H4 (cell line): ENCODE measurements around the gene SOCS3. TPM values are rescaled to one million over a fixed set of nuclear protein-coding genes. Genes with fewer than 3 reads are reported as not detected.
"Not testable (repeated sequence)": the region's sequence is repeated elsewhere in the genome, so short reads cannot be mapped to it uniquely, and the experiment has no call there.

Experiments used
- DNase-seq: peaks from one replicate; pipeline ENCODE4 v3.0.0-alpha.2; 2015; ENCODE audit warnings: low spot score
- total RNA-seq: library from RNA; depleted of rRNA; stranded (reverse); fragments of >200 nt; shearing (Covaris generic); gene quantifications from 2 replicates; pipeline ENCODE4 v1.2.3, GENCODE V29; 2014

Gene SOCS3
- total RNA-seq, 1 experiment from 2014 or later = 29.2 TPM

- DNase-seq = no peak
Measured at GRCh38 chr17:78349891-78350642, 9.8 kb downstream of the SOCS3 start.

GRCh38 chr17:78348055-78348770, 11.7 kb downstream of the SOCS3 start:
- no peak for DNase-seq

GRCh38 chr17:78347453-78347852, 12.4 kb downstream of the SOCS3 start:
- no peak for DNase-seq

GRCh38 chr17:78346605-78347250, 13.1 kb downstream of the SOCS3 start:
- no peak for DNase-seq

- DNase-seq = no peak
Measured at GRCh38 chr17:78345791-78346494, 13.9 kb downstream of the SOCS3 start.

- no peak for DNase-seq
Measured at GRCh38 chr17:78345172-78345571, 14.7 kb downstream of the SOCS3 start.

GRCh38 chr17:78344666-78345065, 15.2 kb downstream of the SOCS3 start:
- DNase-seq = no peak

GRCh38 chr17:78343543-78344201, 16.2 kb downstream of the SOCS3 start:
- DNase-seq = peak; percentile 81

GRCh38 chr17:78343187-78343542, 16.7 kb downstream of the SOCS3 start:
- peak; percentile 94 for DNase-seq

GRCh38 chr17:78342449-78343186, 17.3 kb downstream of the SOCS3 start:
- DNase-seq = peak; percentile 84

- peak; percentile 67 for DNase-seq
Measured at GRCh38 chr17:78341559-78342448, 18.1 kb downstream of the SOCS3 start.

- DNase-seq = no peak
Measured at GRCh38 chr17:78340183-78340955, 19.5 kb downstream of the SOCS3 start.

- no peak for DNase-seq
Measured at GRCh38 chr17:78338486-78339259, 21.2 kb downstream of the SOCS3 start.

GRCh38 chr17:78337244-78338109, 22.4 kb downstream of the SOCS3 start:
- no peak for DNase-seq

- DNase-seq = no peak
Measured at GRCh38 chr17:78335209-78335608, 24.7 kb downstream of the SOCS3 start.

GRCh38 chr17:78332991-78333390, 26.9 kb downstream of the SOCS3 start:
- DNase-seq = no peak

GRCh38 chr17:78331355-78331754, 28.5 kb downstream of the SOCS3 start:
- DNase-seq = not testable (repeated sequence)
